Measurements from ENCODE around the gene RNF141.

The RNF141 gene

GRCh38 chr11:10483174-10483573 lies 57.8 kb downstream of the RNF141 start:
- DNase-seq (ENCODE audit: low spot score), result no peak
- FAIRE-seq, result no peak

GRCh38 chr11:10481560-10482349 lies 59.2 kb downstream of the RNF141 start:
- no peak for DNase-seq (ENCODE audit: low spot score)
- FAIRE-seq, result no peak

- FAIRE-seq, result no peak
- no peak for DNase-seq (ENCODE audit: low spot score)
These were observed 60.2 kb downstream of the RNF141 start for GRCh38 chr11:10480760-10481159.

GRCh38 chr11:10480026-10480425 lies 61.0 kb downstream of the RNF141 start:
- DNase-seq (ENCODE audit: low spot score) (no peak), FAIRE-seq (no peak)

- DNase-seq (ENCODE audit: low spot score) (no peak), FAIRE-seq (no peak)
These were observed 62.1 kb downstream of the RNF141 start for GRCh38 chr11:10478574-10479550.

GRCh38 chr11:10478066-10478465 lies 62.9 kb downstream of the RNF141 start:
- no peak for FAIRE-seq

GRCh38 chr11:10477690-10478046 lies 63.3 kb downstream of the RNF141 start:
- FAIRE-seq (no peak), DNase-seq (ENCODE audit: low spot score) (no peak)

More at GRCh38 chr11:10478066-10478465, 62.9 kb downstream of the RNF141 start:
- no peak for DNase-seq (ENCODE audit: low spot score)

- DNase-seq (ENCODE audit: low spot score) (no peak), FAIRE-seq (no peak)
These were observed 63.9 kb downstream of the RNF141 start for GRCh38 chr11:10476927-10477689.

GRCh38 chr11:10476342-10476741 lies 64.6 kb downstream of the RNF141 start:
- DNase-seq (ENCODE audit: low spot score), result no peak
- FAIRE-seq, result no peak

GRCh38 chr11:10474551-10474950 lies 66.4 kb downstream of the RNF141 start:
- no peak for FAIRE-seq
- DNase-seq (ENCODE audit: low spot score), result no peak

GRCh38 chr11:10473371-10473770 lies 67.6 kb downstream of the RNF141 start:
- DNase-seq (ENCODE audit: low spot score) (no peak), FAIRE-seq (no peak)

GRCh38 chr11:10462746-10463300 lies 78.2 kb downstream of the RNF141 start:
- no peak for DNase-seq (ENCODE audit: low spot score)
- no peak for FAIRE-seq

All from RCC 7860 (cell line).